BE2C (cell line): ENCODE data around the gene NEGR1.

Source experiments
- DNase-seq: peaks from one replicate; pipeline ENCODE4 v3.0.0-alpha.2; 2020
- H3K27me3 ChIP-seq: fragments of 250-450 bp; sonication (Bioruptor Pico); 2 replicates; pipeline ENCODE4 v1.5.1; 2020; ENCODE audit warnings: mild to moderate bottlenecking
- H3K36me3 ChIP-seq: fragments of 250-450 bp; sonication (Bioruptor Pico); 2 replicates; pipeline ENCODE4 v1.5.1; 2020; ENCODE audit warnings: mild to moderate bottlenecking
- H3K4me1 ChIP-seq: fragments of 250-450 bp; sonication (Bioruptor Pico); 2 replicates; pipeline ENCODE4 v1.5.1; 2020
- H3K4me3 ChIP-seq: 2 replicates; pipeline ENCODE4 v1.5.1; 2011; ENCODE audit warnings: low read depth, low read length
- H3K9me3 ChIP-seq: fragments of 250-450 bp; sonication (Bioruptor Pico); 2 replicates; pipeline ENCODE4 v1.5.1; 2020
- TF ChIP-seq, protein P1 (sequence below): IDR thresholded peaks from 2 replicates; pipeline ENCODE4 v1.5.1; 2012; ENCODE audit warnings: mild to moderate bottlenecking, low read depth, low read length

NEGR1 gene

DNA sequence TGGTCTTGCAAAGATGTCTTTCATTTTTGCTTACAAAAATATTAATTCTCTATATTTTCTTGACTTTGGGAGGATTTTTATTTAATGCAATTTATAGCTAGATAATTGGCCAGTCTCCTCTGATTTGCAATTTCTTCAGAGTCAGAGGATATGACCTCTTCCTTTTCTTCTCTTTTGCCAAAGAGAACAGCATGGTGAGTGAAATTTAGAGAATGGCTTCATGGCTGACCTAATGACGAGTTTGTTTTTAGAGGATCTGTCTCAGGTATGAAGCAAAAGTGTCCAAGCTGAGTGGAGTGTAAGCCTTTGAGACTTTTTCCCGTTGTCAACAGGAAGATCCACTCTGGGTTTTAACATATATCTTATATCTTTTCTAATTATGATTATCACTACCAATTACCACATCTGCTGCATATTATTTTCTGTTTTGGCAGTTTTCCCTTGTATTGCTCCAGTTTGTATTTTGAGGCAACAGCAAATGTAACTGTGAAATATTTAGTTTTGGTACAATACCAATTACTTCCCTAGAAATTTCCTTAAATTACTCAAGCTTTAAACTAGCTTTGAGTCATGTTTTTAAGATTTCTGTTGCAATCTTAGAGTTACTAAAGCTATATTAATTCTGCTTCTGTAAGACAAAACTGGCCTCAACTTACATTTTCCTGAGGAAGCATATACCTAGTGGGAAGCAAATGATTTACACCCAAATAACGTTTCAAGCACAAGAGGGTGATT is 868.7 kb downstream of the NEGR1 start:
- DNase-seq, result no peak
- H3K4me3 ChIP-seq, result no peak overlapping the region

DNA sequence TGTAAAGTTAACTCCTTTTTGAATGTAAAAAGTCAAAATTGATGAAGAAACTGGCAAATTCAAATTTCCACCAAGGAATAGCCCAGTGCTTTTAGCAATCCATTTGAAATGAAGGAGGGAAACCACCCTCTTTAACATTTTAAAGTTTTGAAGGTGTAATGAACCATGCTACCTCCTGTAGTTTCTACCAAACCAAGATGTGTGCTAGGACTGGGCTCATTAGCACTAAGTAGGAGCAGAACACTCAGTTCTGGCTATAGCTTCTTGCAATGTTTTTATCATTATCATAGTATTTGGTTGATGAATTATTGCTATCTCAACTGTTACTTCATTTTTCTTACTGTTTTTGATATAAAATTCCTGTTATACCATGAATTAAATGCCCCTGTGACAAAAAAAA is 882.3 kb downstream of the NEGR1 start:
- H3K9me3 ChIP-seq, result no peaks in the 10 kb centered on the region
- no peaks in the 10 kb centered on the region for H3K36me3 ChIP-seq
- H3K27me3 ChIP-seq, result no peaks in the 10 kb centered on the region
- no peak for DNase-seq
- H3K4me1 ChIP-seq, result no peaks in the 10 kb centered on the region
- TF ChIP-seq, protein P1, sequence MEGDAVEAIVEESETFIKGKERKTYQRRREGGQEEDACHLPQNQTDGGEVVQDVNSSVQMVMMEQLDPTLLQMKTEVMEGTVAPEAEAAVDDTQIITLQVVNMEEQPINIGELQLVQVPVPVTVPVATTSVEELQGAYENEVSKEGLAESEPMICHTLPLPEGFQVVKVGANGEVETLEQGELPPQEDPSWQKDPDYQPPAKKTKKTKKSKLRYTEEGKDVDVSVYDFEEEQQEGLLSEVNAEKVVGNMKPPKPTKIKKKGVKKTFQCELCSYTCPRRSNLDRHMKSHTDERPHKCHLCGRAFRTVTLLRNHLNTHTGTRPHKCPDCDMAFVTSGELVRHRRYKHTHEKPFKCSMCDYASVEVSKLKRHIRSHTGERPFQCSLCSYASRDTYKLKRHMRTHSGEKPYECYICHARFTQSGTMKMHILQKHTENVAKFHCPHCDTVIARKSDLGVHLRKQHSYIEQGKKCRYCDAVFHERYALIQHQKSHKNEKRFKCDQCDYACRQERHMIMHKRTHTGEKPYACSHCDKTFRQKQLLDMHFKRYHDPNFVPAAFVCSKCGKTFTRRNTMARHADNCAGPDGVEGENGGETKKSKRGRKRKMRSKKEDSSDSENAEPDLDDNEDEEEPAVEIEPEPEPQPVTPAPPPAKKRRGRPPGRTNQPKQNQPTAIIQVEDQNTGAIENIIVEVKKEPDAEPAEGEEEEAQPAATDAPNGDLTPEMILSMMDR, result no peak
- H3K4me3 ChIP-seq, result no peak overlapping the region

More for the DNA sequence above, 868.7 kb downstream of the NEGR1 start:
- TF ChIP-seq, protein P1, result no peak
- H3K9me3 ChIP-seq, result no peaks in the 10 kb centered on the region
- no peaks in the 10 kb centered on the region for H3K4me1 ChIP-seq
- no peaks in the 10 kb centered on the region for H3K27me3 ChIP-seq
- H3K36me3 ChIP-seq, result no peaks in the 10 kb centered on the region

DNA sequence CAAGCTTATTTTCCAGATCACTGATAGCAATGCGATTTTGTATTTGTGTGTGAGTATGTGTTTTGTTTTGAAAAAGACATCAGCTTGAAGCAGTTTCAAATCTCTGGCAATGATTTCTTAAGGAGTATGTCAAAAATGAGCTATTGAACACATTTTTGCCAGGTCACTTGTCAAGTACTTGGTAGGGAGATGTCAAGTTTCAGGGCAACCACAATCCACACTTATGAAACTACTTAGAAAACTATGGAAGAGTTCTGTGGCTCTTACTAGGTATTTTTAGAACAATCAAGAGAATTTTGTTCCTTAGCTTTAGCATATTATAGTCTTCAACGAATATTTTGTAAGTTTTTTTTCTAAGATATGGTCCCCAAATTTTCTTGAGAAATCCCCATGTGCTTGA is 882.7 kb downstream of the NEGR1 start:
- no peaks in the 10 kb centered on the region for H3K27me3 ChIP-seq
- no peaks in the 10 kb centered on the region for H3K4me1 ChIP-seq
- TF ChIP-seq, protein P1, result no peak
- H3K36me3 ChIP-seq, result no peaks in the 10 kb centered on the region
- DNase-seq, result no peak
- H3K9me3 ChIP-seq, result no peaks in the 10 kb centered on the region
- H3K4me3 ChIP-seq, result no peak overlapping the region

DNA sequence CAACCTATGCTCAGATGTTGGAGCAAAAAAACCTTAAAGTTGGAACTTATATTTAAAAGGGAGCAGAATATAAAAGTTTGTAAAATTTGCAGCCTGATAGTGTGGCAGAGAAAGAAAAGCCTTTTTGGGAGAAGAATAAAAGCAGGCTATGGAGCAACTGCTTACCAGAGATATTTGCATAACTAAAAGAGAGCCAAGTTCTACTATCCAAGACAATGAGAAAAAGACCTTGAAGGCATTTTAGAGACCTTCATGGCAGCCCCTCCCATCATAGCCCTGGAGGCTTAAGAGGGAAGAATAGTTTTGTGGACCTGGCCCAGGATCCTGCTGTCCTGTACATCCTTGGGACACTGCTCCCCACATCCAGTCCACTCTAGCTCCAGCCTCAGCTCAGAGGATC is 889.0 kb downstream of the NEGR1 start:
- Histone ChIP-seq H3K4me3 (no peak overlapping the region), H3K9me3 (no peaks in the 10 kb centered on the region), H3K36me3 (no peaks in the 10 kb centered on the region), H3K27me3 (no peaks in the 10 kb centered on the region), H3K4me1 (no peaks in the 10 kb centered on the region)
- TF ChIP-seq, protein P1, result no peak
- no peak for DNase-seq

DNA sequence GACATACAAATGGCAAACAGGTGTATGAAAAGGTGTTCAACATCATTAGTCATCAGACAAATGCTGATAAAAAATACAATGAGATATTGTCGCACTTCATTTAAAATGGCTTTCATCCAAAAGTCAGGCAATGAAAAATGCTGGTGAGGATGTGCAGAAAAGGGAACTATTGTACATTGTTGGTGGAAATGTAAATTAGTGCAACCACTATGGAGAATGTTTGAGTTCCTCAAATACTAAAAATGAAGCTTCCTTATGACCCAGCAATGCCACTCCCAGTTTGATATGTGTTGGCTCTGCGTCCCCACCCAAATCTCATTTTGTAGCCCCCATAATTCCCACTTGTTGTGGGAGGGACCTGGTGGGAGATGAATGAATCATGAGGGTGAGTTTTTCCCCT is 891.8 kb downstream of the NEGR1 start:
- no peak overlapping the region for H3K4me3 ChIP-seq
- no peaks in the 10 kb centered on the region for H3K9me3 ChIP-seq
- no peaks in the 10 kb centered on the region for H3K36me3 ChIP-seq
- H3K4me1 ChIP-seq, result no peaks in the 10 kb centered on the region
- no peak for DNase-seq
- no peaks in the 10 kb centered on the region for H3K27me3 ChIP-seq
- TF ChIP-seq, protein P1, result no peak

DNA sequence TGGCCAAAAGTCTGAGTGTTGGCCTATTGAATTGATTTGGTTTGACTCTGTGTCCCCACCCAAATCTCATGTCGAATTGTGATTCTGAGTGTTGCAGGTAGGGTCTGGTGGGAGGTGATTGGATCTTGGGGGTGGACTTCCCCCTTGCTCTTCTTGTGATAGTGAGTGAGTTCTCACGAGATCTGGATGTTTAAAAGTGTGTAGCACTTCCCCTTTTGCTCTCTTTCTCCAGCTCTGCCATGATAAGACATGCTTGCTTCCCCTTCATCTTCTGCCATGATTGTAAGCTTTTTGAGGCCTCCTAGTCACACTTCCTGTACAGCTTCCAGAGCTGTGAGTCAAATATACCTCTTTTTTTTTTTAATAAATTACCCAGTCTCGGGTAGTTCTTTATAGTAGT is 904.5 kb downstream of the NEGR1 start:
- no peak for DNase-seq
- no peak overlapping the region for H3K4me3 ChIP-seq
- H3K27me3 ChIP-seq, result no peaks in the 10 kb centered on the region
- no peaks in the 10 kb centered on the region for H3K36me3 ChIP-seq
- TF ChIP-seq, protein P1, result no peak
- H3K4me1 ChIP-seq, result no peaks in the 10 kb centered on the region
- no peaks in the 10 kb centered on the region for H3K9me3 ChIP-seq
